ENCODE measurements around the gene OR1L4.

Gene OR1L4

GRCh38 chr9:122723690-122724089 is at the start of gene OR1L4:
OR1L4 (plus strand) TSS chr9:122723990; CDS start chr9:122723990, 0 bp downstream.
- no peak for DNase-seq

- DNase-seq = no peak
These were observed 38.9 kb upstream of the OR1L4 start for GRCh38 chr9:122684851-122685250.

- DNase-seq = no peak
These were observed 28.1 kb upstream of the OR1L4 start for GRCh38 chr9:122695696-122696095.

- no peak for DNase-seq
These were observed 5.8 kb upstream of the OR1L4 start for GRCh38 chr9:122718038-122718437.

DNA sequence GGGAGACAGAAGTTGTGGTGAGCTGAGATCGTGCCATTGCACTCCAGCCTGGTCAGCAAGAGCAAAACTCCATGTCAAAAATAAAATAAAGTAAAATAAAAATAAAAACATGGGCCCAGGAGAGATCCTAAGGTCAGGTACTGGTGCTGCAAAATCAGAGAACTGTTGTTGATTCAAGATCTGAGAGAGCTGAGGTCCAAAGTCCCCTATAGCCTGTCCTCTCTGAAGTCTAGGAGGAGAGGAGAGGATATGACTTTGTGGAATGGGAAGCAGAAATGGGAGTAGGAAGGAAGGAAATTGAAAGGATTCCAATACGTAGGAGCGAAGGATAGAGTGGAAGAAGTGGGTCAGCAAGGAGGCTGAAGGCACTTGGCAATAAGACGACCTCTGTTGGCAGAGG is 4.6 kb upstream of the OR1L4 start:
- DNase-seq = no peak

DNA sequence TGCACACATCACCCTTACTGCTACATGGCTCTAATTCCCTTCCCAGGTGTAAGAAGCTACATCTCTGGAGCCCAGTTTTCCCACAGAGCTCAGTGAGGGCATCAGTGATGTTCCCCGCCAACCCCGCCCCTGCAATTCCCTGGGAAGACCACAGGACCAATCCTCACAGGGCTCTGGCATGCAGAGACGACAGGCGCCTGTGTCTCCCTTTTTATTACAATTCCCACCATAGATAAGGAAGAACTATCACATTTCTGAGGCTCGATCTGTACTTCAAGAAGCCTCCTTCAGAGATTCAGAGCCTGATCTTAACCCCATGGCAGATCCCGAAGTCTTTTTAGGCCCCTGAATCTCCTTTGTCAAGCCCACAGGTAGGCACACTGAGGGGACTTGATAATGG is 18.2 kb downstream of the OR1L4 start, which contains the start of gene OR1L6:
OR1L6 (plus strand) TSS at position 301 of the 400 bp plus-strand sequence. CDS start 7,545 bp downstream, outside the sequence.
- DNase-seq = no peak

- no peak for DNase-seq
These were observed 31.0 kb downstream of the OR1L4 start for GRCh38 chr9:122754825-122755224.

GRCh38 chr9:122767817-122768216 is 44.0 kb downstream of the OR1L4 start:
- DNase-seq = no peak

Measured in activated T-cell treated with anti-CD3 and anti-CD28 coated beads for 4 hours (primary cell).